Measurements from ENCODE around the gene FBXW11. TPM values are rescaled to one million over a fixed set of nuclear protein-coding genes. Genes with fewer than 3 reads are reported as not detected.
A peak's percentile ranks its signal among the peaks of the same experiment; 100 is the strongest.
"Not testable (repeated sequence)": the region's sequence is repeated elsewhere in the genome, so short reads cannot be mapped to it uniquely, and the experiment has no call there.

Gene FBXW11
- total RNA-seq, 2 experiments from 2014 or later: 31.2 to 50.4 TPM

DNA sequence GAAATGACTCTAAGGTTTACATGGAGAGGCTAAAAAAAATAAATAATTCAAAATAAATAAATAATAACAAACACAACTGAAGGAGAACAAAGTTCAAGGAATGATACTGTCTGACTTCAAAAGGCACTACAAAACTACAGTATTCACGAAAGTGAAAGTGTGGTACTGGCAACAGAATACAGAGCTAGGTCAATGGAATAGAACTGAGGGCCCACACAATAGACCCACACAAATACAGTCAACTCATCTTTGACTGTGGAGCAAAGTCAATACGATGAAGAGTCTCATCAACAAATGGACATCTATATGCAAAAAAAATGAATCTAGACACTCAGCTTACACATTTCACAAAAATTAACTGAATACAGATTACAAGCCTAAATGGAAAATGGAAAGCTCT is 75.3 kb downstream of the FBXW11 start:
- peaks cover 27% of the 10 kb centered on the region for H3K36me3 Mint-ChIP-seq
- no peak overlapping the region for H3K4me3 Mint-ChIP-seq
- CTCF ChIA-PET: interaction anchor here (1.4 to 1.7 kb wide), 2 partner anchors 12 to 19 kb away, joined by 3 to 4 read pairs; no protein-coding TSS in a partner anchor
- no peak overlapping the region for H3K27ac Mint-ChIP-seq
- H3K9me3 Mint-ChIP-seq (ENCODE audit: low read depth): peaks cover 3% of the 10 kb centered on the region
- ATAC-seq: no peak
- H3K4me1 Mint-ChIP-seq: peaks cover 13% of the 10 kb centered on the region
- no peaks in the 10 kb centered on the region for H3K27me3 Mint-ChIP-seq
- DNase-seq: no peak

DNA sequence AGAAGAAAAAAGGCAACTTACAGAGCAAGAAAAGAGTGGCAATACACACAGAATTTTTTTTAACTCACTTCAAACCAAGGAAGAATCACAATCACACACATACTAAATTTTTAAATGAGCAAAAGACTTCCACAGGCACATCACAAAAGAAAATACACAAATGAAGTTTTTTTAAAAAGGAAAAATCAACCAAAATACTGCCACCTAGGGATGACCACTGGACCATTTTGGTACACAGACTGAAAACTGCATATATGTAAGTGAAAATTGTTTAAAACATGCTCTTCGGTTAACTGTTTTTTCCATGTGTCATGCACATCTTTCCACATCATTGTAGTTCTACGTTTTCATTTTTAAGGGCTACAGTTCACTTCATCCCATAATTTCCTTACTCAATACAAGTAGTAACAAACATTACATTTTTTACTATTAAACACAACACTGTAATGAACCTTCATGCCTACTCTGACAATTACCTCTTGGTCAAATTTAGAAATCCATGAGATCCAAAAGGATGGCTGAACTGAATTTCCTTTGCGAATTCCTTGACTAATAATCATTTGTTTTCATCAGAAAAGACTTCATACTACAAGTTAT is 79.0 kb downstream of the FBXW11 start:
- ATAC-seq: no peak
- Mint-ChIP-seq H3K36me3 (peaks cover 21% of the 10 kb centered on the region), H3K27me3 (no peaks in the 10 kb centered on the region), H3K4me1 (peaks cover 11% of the 10 kb centered on the region), H3K9me3 (ENCODE audit: low read depth) (no peaks in the 10 kb centered on the region), H3K27ac (no peak overlapping the region), H3K4me3 (no peak overlapping the region)
- no peak for DNase-seq
- CTCF ChIA-PET: interaction anchor here (1.0 kb wide), 1 partner anchor 15 kb away, joined by 3 read pairs; no protein-coding TSS in a partner anchor

DNA sequence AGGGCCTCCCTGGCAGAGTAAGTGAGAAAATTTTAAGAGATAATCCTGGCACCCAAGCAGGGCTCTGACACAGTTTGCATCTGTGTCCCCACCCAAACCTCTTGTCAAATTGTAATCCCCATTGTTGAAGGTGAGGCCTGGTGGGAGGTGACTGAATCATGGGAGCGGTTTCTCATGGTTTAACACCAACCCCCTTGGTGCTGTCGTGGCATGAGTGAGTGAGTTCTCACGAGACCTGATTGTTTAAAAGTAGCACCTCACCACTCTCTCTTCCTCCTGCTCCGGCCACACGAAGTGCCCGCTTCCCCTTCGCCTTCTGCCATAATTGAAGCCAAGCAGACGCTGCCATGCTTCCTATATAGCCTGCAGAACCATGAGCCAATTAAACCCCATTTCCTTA is 80.1 kb downstream of the FBXW11 start:
- peaks cover 16% of the 10 kb centered on the region for H3K36me3 Mint-ChIP-seq
- H3K4me3 Mint-ChIP-seq: no peak overlapping the region
- CTCF ChIA-PET: interaction anchor here (1.0 kb wide), 1 partner anchor 14 kb away, joined by 3 read pairs; no protein-coding TSS in a partner anchor
- H3K9me3 Mint-ChIP-seq (ENCODE audit: low read depth): no peaks in the 10 kb centered on the region
- no peak for DNase-seq
- H3K27me3 Mint-ChIP-seq: no peaks in the 10 kb centered on the region
- no peak overlapping the region for H3K27ac Mint-ChIP-seq
- peaks cover 8% of the 10 kb centered on the region for H3K4me1 Mint-ChIP-seq
- no peak for ATAC-seq

DNA sequence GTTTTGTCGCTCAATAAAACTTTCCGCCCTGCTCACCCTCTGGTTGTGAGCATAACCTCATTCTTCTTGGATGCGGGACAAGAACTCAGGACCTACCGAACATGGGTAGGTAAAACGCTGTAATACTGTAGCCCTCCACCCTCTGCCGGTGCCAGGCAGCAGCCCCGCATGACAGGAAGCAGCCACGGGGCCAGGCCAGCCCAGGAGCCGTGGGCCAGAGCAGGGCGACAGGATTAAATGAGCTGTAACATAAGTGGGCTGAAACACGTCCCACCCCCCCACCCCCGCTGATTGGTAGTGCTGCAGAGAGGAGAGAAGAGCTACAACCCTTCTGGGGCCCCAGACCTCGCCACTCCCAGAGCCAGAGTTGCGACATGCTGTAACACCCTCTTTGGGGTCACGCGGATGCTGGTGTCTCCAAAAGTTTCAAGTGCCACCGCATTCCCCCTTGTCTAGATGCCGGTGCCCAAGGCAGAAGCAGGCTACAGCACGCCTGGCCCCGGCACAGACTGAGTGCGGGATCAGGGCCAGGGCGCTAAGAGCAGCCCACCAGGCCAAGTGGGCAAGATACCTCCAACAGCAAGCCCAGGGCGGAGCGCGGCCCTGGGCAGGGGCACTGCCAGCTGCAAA is 81.8 kb downstream of the FBXW11 start:
- peaks cover 6% of the 10 kb centered on the region for H3K4me1 Mint-ChIP-seq

DNA sequence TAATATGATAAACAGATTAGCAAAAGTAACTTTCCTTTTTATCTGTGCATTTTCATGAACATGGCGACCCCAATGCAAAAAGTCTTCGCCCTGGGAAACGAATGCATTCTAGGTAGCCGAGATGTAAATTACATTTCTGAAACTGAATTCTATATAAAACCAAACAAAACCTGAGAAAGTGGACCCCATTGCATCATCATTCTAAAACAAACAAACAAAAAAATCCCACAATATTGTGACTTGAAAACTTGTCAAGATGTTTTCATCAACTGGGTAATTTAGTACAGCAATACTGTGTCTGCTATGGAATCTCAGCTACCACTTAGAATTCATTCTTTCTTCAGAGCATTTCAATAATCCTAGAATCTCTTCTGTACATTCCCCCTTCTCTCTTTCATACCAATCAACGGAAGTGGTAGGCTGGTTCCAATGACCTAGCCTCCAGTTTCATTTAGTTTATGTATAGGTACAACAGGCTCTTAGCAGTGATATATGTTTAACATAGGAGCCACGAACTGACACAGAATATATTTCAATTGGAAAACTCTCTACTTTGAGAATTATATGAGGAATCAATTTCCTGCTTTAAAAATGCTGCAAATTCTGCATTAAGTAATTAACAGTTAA is 85.6 kb downstream of the FBXW11 start:
- CTCF ChIA-PET: interaction anchor here (1.0 kb wide), 1 partner anchor 8 kb away, joined by 3 read pairs; no protein-coding TSS in a partner anchor
- no peak overlapping the region for H3K27ac Mint-ChIP-seq
- H3K4me3 Mint-ChIP-seq: no peak overlapping the region

More for the DNA sequence above, 81.8 kb downstream of the FBXW11 start:
- H3K4me3 Mint-ChIP-seq: no peak overlapping the region
- no peaks in the 10 kb centered on the region for H3K27me3 Mint-ChIP-seq
- no peaks in the 10 kb centered on the region for H3K9me3 Mint-ChIP-seq (ENCODE audit: low read depth)
- H3K27ac Mint-ChIP-seq: no peak overlapping the region
- CTCF ChIA-PET: interaction anchor here (0.9 kb wide), 1 partner anchor 12 kb away, joined by 3 read pairs; no protein-coding TSS in a partner anchor
- peaks cover 10% of the 10 kb centered on the region for H3K36me3 Mint-ChIP-seq
- no peak for ATAC-seq
- no peak for DNase-seq

DNA sequence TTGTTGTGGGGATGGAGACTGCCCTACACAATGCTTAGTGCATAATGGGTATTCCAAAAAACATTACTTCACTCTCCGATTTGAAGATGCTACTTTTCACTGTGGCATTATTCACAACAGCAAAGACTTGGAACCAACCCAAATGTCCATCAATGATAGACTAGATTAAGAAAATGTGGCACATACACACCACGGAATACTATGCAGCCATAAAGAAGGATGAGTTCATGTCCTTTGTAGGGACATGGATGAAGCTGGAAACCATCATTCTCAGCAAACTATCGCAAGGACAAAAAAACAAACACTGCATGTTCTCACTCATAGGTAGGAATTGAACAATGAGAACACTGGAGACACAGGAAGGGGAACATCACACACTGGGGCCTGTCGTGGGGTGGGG is 90.7 kb downstream of the FBXW11 start:
- DNase-seq; CTCF ChIA-PET; H3K36me3 Mint-ChIP-seq; H3K4me3 Mint-ChIP-seq; H3K27me3 Mint-ChIP-seq; ATAC-seq; H3K9me3 Mint-ChIP-seq (ENCODE audit: low read depth); H3K27ac Mint-ChIP-seq: not testable (repeated sequence)
- peaks cover 36% of the 10 kb centered on the region for H3K4me1 Mint-ChIP-seq

More for the DNA sequence above, 85.6 kb downstream of the FBXW11 start:
- Mint-ChIP-seq H3K9me3 (ENCODE audit: low read depth) (no peaks in the 10 kb centered on the region), H3K27me3 (no peaks in the 10 kb centered on the region), H3K36me3 (peaks cover 7% of the 10 kb centered on the region), H3K4me1 (peaks cover 8% of the 10 kb centered on the region)
- no peak for ATAC-seq
- DNase-seq: no peak

DNA sequence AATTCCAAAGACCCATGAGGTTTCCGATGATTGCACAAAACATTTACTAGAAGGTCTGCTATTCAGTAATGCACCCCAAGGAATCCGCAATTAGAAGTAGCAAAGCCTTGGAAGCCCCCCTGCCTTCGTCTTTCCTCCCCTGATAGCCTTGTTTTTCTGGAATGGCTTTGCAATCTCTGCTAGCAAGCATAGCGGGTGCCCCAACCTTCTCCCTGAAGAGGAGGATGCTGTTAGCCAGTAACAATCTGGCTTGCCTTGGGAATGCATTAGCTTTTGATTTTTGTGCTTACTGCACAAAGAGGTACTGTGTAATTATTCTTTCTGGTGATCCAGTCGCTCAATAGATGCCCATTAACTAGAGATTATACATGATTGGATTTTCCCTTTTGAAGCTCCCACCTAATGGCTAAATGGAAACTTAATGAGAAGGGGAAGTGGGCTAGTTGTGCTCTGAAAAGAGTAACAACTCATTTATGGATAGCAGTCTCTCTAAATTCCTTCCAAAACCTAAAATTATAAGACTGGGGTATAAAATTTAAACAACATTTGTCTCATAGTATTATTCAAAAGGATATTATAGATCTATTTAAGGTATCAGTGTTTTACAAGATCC is 91.6 kb downstream of the FBXW11 start:
- CTCF ChIA-PET: no interaction called here
- ATAC-seq (no peak), DNase-seq (no peak)
- Mint-ChIP-seq H3K4me3 (no peak overlapping the region), H3K27me3 (no peaks in the 10 kb centered on the region), H3K4me1 (peaks cover 35% of the 10 kb centered on the region), H3K36me3 (peaks cover 3% of the 10 kb centered on the region), H3K9me3 (ENCODE audit: low read depth) (no peaks in the 10 kb centered on the region), H3K27ac (no peak overlapping the region)

DNA sequence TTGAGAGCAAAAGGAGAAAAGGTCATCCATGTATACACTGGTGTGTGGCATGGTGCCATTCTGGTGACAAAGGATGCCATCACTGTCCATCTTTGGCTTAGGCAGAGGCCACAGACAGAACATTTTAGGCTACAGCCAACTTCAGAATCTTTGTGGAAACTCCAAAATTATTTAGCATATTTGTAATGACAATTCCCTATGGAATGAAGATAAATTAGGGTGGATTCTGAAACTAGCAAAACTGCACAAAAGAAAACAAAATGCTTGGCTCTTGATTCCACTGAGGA is 92.5 kb downstream of the FBXW11 start:
- H3K36me3 Mint-ChIP-seq: peaks cover 6% of the 10 kb centered on the region
- ATAC-seq: no peak
- CTCF ChIA-PET: interaction anchor here (3.5 kb wide), 1 partner anchor 369 kb away, joined by 11 read pairs; the partner anchor contains the start of gene UBTD2
- DNase-seq: no peak
- H3K27ac Mint-ChIP-seq: no peak overlapping the region
- peaks cover 35% of the 10 kb centered on the region for H3K4me1 Mint-ChIP-seq
- no peaks in the 10 kb centered on the region for H3K27me3 Mint-ChIP-seq
- no peak overlapping the region for H3K4me3 Mint-ChIP-seq
- no peaks in the 10 kb centered on the region for H3K9me3 Mint-ChIP-seq (ENCODE audit: low read depth)

DNA sequence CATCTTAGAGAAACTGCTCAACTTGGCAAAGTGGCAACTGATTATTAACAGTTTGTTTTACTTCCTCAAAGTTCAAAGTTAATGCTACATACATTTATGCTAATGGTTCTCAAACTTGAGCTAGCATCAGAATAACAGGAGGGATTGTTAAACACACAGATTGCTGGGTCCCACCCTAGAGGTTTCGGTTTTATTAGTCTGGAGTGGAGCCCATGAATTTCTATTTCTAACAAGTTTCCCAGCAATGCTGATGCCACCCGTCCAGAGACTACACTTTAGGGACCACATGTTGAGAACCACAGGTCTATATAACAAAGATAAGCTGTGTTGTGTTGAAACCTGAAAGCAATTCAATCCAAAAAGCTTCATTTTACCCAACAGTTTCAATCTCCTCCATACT is 95.3 kb downstream of the FBXW11 start:
- Mint-ChIP-seq H3K27me3 (no peaks in the 10 kb centered on the region), H3K9me3 (ENCODE audit: low read depth) (no peaks in the 10 kb centered on the region), H3K4me1 (peaks cover 52% of the 10 kb centered on the region), H3K4me3 (no peak overlapping the region), H3K36me3 (peaks cover 9% of the 10 kb centered on the region), H3K27ac (no peak overlapping the region)
- DNase-seq (no peak), ATAC-seq (no peak)
- CTCF ChIA-PET: interaction anchor here (1.3 to 3.7 kb wide), 18 partner anchors 9 to 492 kb away, joined by 3 to 25 read pairs (median 5); partner anchors contain the start of genes FBXW11, FGF18, STK10 and UBTD2

DNA sequence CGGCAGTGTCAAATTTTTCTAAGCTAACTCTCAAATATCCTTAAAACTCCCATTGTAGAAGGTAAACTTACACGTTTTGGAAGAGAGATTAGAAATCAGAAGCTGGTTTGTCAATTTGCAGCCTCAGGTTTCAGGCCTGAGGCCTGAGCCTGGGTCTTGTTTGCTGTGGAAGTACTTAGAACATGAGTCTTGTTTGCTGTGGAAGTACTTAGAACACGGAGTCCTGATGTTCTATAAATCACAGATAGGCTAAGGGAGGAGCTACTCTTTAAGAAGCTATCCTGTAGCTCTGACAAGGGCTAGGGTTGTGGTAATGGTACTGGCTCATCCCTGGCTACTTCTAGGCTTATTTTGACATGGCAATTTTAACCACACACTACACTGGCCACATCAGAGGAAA is 97.8 kb downstream of the FBXW11 start:
- Mint-ChIP-seq H3K27ac (no peak overlapping the region), H3K4me1 (peaks cover 43% of the 10 kb centered on the region), H3K4me3 (no peak overlapping the region), H3K9me3 (ENCODE audit: low read depth) (no peaks in the 10 kb centered on the region), H3K36me3 (peaks cover 11% of the 10 kb centered on the region), H3K27me3 (no peaks in the 10 kb centered on the region)
- ATAC-seq (no peak), DNase-seq (no peak)
- CTCF ChIA-PET: interaction anchor here (0.6 to 3.2 kb wide), 16 partner anchors 8 to 490 kb away, joined by 3 to 15 read pairs (median 3); partner anchors contain the start of genes FBXW11, FGF18 and STK10

DNA sequence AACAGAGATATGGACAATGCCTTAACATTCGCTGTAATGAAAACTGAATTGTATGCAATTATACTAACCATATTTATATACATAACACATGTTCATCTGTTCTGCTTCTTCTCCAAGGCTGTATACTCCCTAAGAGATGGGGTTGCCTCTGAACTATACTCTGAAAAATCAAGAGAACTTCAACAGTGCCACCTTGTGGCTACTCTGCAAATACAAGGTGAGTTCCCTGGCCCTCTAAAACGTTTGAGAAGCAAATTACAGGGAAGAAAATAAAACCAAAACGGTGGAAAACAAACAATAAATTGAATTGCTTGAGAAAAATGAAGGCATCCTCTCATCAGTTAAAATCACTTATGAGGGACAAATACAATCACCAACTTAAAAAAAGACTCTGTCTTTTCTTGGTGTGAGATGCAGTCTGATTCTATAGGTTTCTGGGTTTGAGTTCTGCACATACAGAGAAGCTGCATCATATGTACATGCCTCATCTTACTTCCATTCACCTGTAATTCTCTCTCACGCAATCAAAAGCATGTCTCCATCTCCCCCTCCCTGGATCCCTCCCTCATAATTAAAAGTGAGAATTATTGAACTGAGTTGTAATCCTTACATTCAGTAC is 98.6 kb downstream of the FBXW11 start:
- Mint-ChIP-seq H3K4me3 (no peak overlapping the region), H3K4me1 (peaks cover 36% of the 10 kb centered on the region), H3K27ac (no peak overlapping the region), H3K9me3 (ENCODE audit: low read depth) (no peaks in the 10 kb centered on the region), H3K36me3 (peaks cover 11% of the 10 kb centered on the region), H3K27me3 (no peaks in the 10 kb centered on the region)
- peak; percentile 88 for ATAC-seq
- DNase-seq: peak; percentile 63
- CTCF ChIA-PET: interaction anchor here (1.0 to 3.2 kb wide), 14 partner anchors 9 to 489 kb away, joined by 3 to 15 read pairs (median 3); partner anchors contain the start of genes FBXW11, FGF18 and STK10

DNA sequence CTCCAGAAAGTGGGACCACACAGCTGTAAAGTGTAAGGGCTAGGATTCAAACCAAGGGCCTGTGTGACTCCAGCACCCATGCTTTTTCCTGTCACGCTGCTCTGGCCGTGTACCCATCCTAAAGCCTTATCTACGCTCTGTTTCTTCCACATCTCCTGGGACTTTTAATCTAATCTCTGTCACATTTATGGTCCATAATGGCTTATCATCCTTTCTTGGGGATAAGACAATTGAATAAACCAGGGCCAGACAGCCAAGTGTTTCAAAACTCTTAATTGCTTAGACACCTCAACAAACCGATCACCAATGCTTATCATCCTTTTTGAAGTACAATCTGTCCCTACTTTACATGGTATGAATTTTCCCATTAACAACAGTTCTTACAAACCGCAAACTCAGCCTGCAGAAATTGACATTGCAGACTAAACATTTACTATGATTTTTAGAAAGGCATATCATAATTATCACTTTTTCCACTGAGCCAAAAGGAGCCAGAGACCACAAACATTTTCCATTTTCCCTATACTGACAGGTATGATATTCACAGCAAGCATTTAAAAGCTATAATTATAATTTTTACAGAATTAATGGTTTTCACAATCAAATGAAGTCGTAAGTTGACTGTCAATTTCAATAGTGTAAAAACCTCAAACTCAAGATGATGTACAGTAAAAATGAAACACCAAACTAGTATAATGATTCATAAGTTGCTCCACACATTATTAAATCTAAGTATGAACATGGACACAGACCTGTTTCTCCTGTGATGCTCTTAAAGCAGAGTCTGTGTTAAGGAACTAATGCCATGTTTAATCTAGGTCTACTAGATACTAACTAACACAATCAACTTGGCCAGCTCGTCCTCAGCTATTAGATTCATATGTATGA is 99.5 kb downstream of the FBXW11 start:
- H3K27me3 Mint-ChIP-seq: no peaks in the 10 kb centered on the region
- H3K36me3 Mint-ChIP-seq: peaks cover 11% of the 10 kb centered on the region
- H3K9me3 Mint-ChIP-seq (ENCODE audit: low read depth): no peaks in the 10 kb centered on the region
- ATAC-seq: peak; percentile 60
- H3K4me3 Mint-ChIP-seq: no peak overlapping the region
- peaks cover 31% of the 10 kb centered on the region for H3K4me1 Mint-ChIP-seq
- no peak overlapping the region for H3K27ac Mint-ChIP-seq
- CTCF ChIA-PET: interaction anchor here (1.1 to 3.2 kb wide), 7 partner anchors 14 to 848 kb away, joined by 3 to 15 read pairs (median 3); partner anchors contain the start of genes FBXW11 and FGF18
- DNase-seq: no peak
